Measurements from ENCODE around the gene C9orf152.
"Not testable (repeated sequence)": the region's sequence is repeated elsewhere in the genome, so short reads cannot be mapped to it uniquely, and the experiment has no call there.

C9orf152 gene

DNA sequence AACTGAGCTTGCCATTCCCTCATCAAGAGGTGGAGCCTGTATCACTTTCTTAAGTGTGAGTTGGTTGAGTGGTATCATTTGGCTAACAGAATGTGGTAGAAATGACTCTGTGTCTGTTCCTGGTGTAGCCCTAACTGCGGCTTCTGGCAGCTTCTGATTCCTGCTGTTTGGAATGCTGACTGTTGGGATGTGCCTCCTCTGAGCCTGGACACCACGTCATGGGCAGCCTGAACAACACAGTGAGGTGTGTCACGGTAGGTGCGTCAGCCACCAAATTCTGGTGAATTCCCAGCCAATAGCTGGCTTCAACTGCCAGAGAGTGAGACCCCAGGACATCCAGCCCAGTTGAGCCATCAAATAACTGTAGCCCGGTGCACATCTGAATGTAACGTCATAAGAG lies 6.1 kb upstream of the C9orf152 start:
- FAIRE-seq: no peak

DNA sequence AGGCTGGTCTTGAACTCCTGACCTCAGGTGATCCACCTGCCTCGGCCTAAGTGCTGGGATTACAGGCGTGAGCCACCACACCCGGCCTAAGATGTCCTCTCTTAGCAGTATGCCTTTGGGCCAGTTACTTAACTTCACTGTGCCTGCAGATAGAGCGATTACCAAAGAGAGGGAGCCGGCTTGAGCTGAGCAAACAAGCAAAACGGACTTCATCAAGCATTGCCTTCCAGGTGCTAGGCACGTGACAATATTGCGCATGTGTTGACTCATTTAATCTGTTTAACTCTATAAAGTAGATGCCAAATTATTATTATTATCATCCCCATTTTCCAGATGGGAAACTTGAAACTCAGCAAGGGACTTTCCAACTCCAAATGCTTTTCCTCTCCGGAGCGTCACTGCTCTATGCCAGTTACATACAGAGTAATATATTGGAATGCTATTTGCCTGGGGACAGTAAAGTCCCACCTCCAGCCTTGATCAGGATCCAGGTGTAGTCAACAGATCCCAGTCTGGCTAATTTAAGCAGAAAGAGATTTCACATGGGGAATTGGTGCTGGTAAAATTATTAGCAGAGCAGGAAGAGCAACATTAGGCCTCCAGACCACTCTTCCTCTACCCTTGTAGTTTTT lies 5.6 kb upstream of the C9orf152 start:
- no peak for FAIRE-seq

DNA sequence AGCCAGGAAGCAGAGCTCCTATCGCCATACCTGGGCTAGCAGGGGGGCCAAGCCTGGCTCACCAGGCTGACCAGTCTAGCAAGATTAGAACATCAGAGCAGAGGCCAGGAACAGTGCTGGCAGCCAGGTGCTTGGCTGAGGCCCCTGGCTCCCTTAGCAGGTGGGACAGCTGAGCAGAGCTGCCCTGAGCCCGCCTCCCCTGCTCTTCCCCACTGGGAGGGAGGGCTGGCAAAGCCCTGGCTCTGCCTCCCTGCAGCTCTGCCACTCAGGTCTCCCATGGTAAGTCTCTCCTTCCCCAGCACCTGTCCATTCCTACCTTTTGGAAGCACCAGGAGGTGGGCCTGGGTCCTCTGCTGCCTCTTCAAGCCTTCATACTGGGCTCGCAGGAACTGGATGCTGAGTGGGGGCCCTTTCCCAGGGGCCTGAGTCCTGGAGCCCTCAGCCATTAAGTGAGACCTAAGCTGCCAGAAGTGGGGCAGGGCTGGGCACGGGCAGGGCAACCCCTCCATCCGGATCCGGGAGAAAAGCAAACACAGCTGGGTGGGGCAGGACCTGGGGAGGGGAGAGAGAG lies 803 bp downstream of the C9orf152 start:
- no peak for FAIRE-seq

DNA sequence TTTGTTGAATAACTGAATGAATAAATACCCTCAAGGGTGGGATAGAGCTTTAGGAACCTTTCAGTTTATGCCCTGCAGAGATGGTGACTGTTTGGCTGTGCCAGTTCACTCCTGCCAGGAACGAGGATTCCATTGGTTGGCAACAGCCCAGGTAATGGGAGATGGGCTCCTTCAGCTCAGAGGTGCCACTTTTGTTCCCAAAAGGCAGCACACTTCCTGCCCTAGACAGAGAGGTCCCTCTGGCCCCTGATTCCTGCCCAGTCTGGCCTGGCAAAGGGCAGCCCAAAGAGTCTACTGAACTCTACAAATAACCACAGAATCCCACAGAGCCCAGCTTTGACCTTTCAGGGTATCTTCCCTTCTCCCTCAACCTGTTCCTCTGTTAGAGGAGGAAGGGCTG lies 1.6 kb downstream of the C9orf152 start:
- FAIRE-seq: no peak

DNA sequence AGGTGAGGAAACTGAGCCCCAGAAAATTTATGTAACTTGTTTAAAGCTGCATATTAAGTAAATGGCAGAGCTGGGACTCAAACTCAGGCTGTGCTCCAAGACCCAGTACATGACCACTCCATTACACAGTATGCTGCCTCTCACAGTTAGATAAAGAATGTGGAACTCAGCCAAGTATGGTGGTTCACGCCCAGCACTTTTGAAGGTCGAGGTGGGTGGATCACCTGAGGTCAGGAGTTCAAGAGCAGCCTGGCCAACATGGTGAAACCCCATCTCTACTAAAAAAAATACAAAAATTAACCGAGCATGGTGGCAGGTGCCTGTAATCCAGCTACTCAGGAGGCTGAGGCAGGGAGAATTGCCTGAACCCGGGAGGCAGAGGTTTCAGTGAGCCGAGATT lies 2.3 kb downstream of the C9orf152 start:
- FAIRE-seq: not testable (repeated sequence)

DNA sequence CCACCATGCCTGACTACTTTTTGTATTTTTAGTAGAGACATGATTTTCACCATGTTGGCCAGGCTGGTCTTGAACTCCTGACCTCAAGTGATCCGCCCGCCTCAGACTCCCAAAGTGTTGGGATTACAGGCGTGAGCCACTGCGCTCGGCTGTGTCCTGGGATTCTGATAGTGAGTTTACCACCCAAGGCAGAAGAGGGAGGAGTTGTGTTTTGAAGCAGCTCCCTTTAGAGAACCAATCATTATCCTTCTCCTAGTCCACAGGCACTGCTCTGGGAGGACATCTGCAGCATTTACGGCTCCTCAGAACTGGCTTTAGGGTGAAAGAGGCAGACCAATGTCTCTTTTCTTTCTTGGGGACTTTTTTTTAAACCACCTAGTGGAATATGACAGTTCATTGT lies 5.7 kb downstream of the C9orf152 start:
- no peak for FAIRE-seq

DNA sequence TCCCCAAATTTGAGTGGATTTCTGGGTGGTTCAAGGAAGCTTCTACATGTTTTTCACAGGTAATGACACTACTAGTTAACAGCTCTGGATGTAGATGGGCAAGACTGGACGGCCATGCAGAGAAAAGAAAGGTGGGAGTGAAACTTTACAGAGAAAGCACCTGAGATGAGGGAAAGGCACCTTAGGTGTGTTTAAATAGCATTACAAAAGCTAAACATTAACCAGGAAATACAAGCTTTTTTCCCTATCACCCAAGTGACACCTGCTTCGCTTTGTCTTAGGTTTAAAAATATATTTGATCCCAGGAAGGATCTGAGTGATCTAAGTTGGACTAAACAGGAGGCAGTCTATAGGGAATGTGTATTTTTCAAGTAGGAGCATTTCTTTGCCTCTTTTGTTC lies 8.3 kb downstream of the C9orf152 start:
- no peak for FAIRE-seq

DNA sequence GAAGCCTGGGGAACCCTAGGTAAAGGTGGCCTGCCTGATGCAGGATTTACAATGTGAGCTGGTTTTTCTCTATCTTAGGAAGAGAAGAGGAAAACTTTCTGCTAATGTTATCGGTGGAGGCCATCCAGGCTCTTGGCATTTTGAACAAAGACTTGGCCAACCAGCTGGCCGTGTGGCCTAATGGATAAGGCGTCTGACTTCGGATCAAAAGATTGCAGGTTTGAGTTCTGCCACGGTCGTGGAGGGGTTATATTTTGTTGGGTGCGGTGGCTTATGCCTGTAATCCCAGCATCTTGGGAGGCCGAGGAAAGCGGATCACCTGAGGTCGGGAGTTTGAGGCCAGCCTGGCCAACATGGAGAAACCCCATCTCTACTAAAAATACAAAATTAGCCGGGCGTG lies 9.6 kb downstream of the C9orf152 start:
- FAIRE-seq: no peak

DNA sequence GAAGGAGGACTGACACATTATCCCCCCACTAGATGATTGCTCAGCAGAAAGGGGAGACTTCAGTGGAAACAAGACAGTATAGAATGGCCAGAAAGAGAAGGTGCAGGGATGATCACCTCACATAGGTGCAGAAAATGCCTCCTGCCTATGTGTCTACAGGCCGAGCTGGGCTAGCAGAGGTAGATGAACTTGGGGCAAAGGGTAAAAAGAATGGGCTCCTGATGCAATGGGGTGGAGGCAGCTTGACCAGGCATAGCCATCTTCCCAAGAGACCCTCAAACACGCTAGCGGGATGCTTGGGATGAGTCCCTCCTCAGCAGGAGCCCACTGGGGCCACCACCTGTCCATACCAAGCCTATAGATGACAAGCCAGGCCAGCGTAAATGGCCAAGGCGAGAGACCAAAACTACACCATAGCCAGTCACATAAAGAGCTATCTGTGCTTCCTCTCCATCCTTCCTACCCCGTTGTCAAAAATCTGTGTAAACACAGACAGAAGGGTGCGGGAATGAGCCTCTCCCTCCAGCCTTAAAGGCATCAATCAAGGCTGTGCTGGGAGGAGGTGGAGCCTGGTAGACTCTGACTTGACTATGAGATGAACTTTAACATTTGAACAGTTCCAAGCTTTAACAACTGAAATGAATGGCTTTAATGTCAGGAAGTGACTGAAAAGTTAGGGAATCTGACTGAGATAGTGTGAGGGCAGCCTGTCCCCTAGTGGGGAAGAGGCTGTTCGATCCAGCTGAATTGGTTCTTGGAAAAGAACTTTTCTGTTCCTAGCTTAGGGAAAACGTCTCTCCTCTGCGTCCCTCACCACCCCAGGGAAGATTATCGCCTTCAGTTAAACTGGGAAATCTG lies 10.4 kb downstream of the C9orf152 start:
- FAIRE-seq: no peak

DNA sequence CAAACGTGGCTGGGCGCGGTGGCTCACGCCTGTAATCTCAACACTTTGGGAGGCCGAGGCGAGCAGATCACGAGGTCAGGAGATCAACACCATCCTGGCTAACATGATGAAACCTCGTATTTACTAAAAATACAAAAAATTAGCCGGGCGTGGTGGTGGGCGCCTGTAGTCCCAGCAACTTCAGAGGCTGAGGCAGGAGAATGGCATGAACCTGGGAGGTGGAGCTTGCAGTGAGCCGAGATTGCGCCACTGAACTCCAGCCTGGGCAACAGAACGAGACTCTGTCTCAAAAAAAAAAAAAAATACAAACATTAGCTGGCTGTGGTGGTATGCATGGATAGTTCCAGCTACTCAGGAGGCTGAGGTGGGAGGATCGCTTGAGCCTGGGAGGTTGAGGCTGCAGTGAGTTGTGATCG lies 11.9 kb downstream of the C9orf152 start:
- FAIRE-seq: not testable (repeated sequence)

DNA sequence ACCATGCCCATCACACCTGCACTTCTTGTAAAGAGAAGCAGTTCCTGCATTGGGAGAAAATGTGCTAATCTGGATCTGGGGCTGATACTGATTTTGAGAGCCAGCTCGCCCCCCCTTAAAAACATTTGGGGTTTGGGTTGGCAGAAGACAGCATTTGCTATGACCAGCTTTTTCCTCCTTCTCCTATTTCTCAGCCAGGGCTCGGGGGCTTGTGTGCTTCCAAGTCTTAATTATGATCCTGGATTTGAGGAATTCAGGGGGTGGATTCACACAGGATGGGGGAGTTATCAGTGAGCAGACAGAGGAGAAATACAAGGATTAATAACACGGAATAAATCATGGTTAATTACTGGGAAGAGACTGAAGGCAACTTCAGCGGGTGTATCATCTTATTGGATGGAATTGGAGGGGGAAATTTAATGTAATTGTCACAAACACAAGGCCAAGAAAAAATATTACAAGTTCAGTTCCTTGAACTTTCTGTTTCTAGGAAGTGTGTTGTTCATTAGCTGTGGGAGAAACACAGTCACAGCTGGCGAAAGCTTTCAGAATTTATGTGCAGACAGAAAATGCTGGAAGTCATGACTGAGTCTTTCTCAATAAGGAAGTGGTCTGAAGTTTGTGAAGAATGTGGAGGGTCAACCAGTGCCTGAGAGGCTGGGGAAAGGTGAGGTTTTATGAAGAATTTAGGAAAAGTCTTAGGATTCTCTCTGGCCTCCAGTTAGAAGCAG lies 15.3 kb downstream of the C9orf152 start:
- no peak for FAIRE-seq

DNA sequence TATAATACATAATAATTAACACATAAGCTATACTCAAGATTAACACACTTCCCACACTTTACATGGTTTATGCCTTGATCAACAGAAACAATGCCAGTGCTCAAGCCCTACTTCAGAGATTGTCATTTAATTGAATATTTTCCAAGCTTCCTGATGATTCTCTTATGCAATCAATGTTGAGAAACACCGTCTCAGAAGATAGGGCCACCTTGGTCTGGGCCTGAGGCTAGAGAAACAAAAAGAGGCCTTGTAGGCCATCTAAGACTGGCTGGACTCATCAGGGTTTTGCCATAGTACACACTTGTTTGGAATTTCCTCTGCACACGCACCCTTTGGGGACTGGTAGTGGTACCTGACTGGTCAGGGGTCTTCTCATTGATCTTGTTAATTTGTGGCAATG lies 16.3 kb downstream of the C9orf152 start:
- FAIRE-seq: no peak

DNA sequence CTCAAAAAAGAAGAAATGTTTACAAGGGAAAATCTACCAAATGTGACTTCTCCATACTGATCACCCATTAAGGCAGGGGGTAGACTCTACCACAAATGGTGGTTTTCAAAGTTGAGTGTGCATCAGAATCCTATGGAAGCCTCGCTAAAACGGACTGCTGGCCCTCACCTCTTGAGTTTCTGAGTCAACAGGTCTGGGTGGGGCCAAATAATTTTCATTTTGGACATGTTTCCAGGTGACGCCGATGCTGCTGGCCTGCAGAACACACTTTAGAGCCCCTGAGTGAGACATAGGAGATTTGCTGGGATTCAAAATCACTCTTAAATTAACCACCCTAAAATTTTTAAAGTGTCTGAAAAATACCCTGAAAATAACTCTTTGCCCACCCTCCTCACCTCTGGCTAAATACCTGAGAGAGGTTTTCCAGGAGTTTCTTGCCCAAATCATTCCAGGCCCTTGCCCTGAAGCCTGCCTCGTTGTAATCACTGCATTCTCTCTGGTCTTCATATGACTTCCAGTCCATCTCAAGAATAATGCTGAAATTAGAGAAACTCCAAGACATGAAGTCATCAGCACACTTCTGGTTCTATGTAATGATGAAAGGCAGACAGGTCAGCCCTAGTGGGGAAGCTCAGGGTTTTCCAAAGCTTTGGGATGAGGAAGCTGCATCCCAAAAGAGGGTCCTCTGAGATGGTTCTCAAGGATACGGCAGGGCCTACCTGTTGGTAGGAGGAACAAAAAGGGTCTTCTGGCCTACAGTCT lies 18.2 kb downstream of the C9orf152 start:
- no peak for FAIRE-seq

DNA sequence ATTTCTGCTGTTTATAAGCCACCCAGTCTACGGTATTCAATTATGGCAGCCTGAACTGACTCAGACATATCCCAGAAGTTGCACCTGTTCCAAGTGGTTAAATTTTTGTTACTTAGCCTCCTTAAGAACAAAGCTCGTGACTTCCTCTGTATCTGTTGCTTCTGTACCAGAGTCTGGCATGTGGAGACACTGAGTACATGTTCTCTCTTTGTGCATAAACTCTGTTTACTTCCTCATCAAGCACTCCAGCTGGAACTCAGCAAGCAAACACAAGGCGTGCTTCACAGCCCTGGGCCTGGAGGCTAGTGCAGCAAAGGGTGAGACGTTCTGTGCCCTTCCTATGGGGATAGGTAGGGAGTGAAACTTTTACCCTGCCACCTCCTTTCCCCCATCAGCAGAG lies 19.0 kb downstream of the C9orf152 start:
- no peak for FAIRE-seq

DNA sequence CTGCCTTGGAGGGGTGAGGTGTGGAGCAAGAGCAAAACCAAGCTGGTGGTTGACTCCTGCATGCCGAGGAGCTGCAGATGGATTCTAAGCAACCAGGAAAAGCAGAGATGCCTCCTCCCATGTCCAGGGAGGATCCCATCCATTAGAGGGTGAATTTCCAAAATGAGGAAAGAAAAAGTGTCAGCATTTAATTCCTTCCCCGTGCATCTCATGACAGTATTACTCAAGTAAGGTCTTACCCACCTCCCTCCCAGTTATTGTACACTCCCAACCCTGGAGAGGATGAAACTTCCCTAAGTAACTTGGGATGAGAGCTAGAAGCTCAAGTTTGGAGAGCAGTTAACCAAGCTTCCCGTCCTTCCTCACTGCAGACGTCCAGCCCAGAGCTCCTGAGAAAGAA lies 19.9 kb downstream of the C9orf152 start:
- no peak for FAIRE-seq

DNA sequence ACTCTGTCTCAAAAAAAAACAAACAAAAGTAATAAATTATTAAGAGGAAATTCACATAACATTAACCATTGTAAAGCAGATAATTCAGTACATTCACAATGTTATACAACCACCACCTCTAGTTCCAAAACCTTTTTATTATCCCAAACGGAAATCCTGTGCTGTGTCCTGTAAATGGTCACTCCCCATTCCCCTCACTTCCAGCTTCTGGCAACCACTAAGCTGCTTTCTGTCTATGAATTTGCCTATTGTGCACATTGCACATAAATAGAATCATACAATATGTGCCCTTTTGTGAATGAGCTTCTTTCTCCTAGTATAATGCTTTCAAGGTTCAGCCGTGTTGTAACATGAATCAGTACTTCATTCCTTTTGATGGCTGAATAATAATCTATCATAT lies 20.8 kb downstream of the C9orf152 start:
- no peak for FAIRE-seq

DNA sequence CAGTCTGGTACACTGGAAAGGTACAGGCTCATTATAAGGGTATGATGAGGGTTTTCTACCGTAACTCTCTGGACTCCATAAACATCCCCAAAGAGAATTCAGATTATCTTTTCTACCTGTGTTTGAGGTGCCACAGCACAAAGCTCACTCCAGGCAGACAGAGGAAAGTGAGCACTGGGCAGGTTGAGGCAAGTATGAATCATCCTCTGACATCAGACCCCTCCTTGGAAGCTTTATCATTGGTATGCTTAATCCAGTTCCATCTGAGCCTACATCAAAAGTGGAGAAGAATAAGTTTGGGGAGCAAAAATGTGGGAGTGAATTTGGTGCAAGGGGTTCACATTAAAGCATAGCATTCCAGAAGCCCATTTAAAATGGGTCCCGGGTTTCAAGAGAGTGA lies 21.7 kb downstream of the C9orf152 start:
- no peak for FAIRE-seq

DNA sequence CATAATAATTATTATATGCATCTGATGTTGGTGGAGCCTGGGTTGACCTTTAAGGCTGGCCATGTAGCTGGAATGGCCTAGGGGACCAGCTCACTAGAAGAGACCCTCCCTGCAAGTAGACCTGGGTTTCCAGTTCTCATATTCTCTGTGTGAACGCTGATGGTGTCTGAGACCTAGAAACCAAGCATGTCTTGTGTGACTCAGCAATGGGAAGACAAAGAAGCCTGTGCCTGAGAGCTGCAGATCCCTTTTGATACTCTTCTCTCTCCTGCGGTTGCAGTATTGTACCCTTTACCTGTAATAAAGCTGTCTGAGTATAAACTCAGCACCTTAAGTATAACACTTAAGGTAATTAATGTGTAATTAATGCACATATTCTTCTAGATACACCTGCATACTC lies 22.2 kb downstream of the C9orf152 start:
- no peak for FAIRE-seq

DNA sequence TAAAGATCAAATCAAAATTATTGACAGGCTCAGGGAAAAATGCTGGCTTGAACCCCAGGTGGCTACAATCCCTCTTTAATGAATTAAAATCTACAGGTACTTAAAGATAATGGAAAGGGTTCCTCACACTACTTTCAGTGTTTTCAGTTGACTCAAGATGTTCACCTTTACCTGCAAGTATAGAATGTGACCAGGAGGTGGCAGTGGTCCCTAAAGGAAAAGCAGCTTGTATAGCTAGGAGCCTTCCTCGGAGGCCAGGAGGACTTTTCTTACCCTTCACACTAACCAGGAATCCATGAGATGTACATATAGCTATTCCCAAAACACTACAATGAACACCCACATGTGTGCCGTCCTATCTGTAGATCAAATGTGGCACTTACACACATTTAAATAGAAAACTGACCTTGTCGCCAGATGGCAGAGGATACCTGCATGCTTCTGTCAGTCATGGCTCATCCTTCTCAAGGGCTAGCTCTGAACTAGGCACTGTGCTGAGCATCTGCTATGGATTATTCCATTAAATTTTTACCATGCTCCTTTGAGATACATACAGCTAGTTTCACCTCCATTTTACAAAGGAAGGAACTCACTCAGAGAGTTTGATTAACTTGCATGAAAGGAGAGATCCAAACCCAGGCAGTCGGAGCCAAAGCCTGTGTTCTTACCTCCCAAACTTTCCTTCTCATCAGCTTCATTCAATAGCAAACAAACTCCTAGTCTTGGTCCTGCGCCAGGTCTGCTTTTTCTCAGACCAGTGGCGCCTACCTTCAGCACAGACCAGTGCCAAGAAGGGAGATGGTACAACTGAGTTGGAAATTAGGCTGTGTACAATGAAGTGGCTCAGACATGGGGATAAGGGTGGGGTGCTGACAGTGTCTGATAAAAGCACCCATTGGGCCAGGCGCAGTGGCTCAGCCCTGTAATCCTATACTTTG lies 24.5 kb downstream of the C9orf152 start:
- FAIRE-seq: peak; percentile 47

DNA sequence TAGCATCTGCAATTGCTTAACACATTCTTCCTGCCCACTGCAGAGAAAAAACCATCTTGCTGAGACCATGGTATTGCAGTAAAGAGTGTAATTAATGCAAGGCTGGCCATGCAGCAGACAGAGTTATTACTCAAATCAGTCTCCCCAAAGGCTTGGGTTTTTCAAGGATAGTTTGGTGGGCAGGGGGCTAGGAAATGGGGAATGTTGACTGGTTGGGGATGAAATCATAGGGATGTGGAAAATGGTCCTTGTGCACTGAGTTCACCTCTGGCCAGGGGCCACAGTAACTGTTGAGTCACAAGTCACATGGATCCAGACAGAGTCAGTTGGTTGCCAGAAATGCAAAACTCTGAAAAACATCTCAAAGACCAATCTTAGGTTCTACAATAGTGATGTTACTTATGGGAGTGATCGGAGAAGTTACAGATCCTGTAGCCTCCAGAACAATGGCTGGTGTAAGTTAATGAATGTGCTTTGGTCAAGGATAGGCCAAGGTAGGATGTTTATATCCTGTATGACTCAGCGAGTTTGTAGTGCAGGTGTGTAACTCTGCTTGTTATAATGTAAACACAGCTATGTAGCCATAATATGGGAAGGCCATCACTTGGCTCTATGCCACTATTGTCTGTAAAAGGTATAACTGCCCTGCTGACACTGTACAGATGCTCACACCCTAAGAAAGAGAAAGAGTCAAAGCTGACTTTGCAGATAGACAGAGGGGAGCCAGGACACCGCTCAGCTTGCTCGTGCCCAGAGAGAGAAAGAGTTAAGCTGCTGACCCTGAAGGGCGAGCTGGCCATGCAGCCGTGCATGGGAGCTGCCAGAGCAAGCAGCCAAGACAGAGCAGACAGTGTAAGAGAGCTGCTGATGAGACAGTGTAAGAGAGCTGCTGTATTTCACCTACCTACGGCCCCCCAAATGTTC lies 27.2 kb downstream of the C9orf152 start:
- no peak for FAIRE-seq

All from G401.6 (cell line).